WTC11 (cell line): Measurements from ENCODE around the gene SLC6A5. TPM values are rescaled to one million over a fixed set of nuclear protein-coding genes. Genes with fewer than 3 reads are reported as not detected.

Experiments used
- ATAC-seq: fragments of 200-7000 bp; cut with Tn5 transposase; 2 replicates; pipeline ENCODE4 v1.10.0; 2021; ENCODE audit warnings: mild to moderate bottlenecking, moderate library complexity
- CTCF ChIA-PET: fragments of 300-600 bp; sonication (Branson Sonifier 250); formaldehyde crosslinking; loops from one replicate; lab custom pipeline; 2021; ENCODE audit warnings: antibody characterized with exemption; lab: Charles Lee
- POLR2A ChIA-PET: fragments of 350-600 bp; sonication (Branson Sonifier 250); formaldehyde crosslinking; loops from one replicate; lab custom pipeline; 2021; ENCODE audit warnings: antibody characterized with exemption; lab: Charles Lee
- DNase-seq: peaks from one replicate; pipeline ENCODE4 v3.0.0; 2021; ENCODE audit warnings: low spot score
- H3K27ac Mint-ChIP-seq: 2 replicates; pipeline ENCODE4 v1.8.0; 2021; ENCODE audit warnings: mixed read lengths
- H3K27me3 Mint-ChIP-seq: 2 replicates; pipeline ENCODE4 v1.8.0; 2021; ENCODE audit warnings: low read depth, mild to moderate bottlenecking, moderate library complexity, mixed read lengths
- H3K36me3 Mint-ChIP-seq: 2 replicates; pipeline ENCODE4 v1.8.0; 2021; ENCODE audit warnings: mixed read lengths
- H3K4me1 Mint-ChIP-seq: 2 replicates; pipeline ENCODE4 v1.8.0; 2022; ENCODE audit warnings: mixed read lengths
- H3K4me3 Mint-ChIP-seq: 2 replicates; pipeline ENCODE4 v1.8.0; 2021; ENCODE audit warnings: mild to moderate bottlenecking, moderate library complexity, mixed read lengths
- H3K9me3 Mint-ChIP-seq: 2 replicates; pipeline ENCODE4 v1.8.0; 2021; ENCODE audit warnings: mixed read lengths
- CBFB ChIP-seq: sonication (generic); formaldehyde crosslinking; IDR thresholded peaks from 2 replicates; pipeline ENCODE4 v1.8.1; 2022; ENCODE audit warnings: mild to moderate bottlenecking, low read depth, missing genetic modification reagents
- CREM ChIP-seq: sonication (generic); formaldehyde crosslinking; IDR thresholded peaks from 2 replicates; pipeline ENCODE4 v1.8.1; 2022; ENCODE audit warnings: mild to moderate bottlenecking, missing genetic modification reagents, moderate library complexity
- ESRRA ChIP-seq: sonication (generic); formaldehyde crosslinking; IDR thresholded peaks from 2 replicates; pipeline ENCODE4 v1.8.1; 2022; ENCODE audit warnings: mild to moderate bottlenecking, missing genetic modification reagents, borderline replicate concordance
- FOXP1 ChIP-seq: sonication (generic); formaldehyde crosslinking; IDR thresholded peaks from 2 replicates; pipeline ENCODE4 v1.8.0; 2022; ENCODE audit warnings: missing genetic modification reagents, mild to moderate bottlenecking, moderate library complexity, borderline replicate concordance
- GABPB1 ChIP-seq: sonication (generic); formaldehyde crosslinking; IDR thresholded peaks from 2 replicates; pipeline ENCODE4 v1.8.1; 2023; ENCODE audit warnings: mild to moderate bottlenecking, missing genetic modification reagents
- PRRX2 ChIP-seq: fragments of 250-450 bp; sonication (Bioruptor Pico); IDR thresholded peaks from 2 replicates; pipeline ENCODE4 v1.8.0; 2021; ENCODE audit warnings: mild to moderate bottlenecking
- SOX15 ChIP-seq: fragments of 250-450 bp; sonication (Bioruptor Pico); IDR thresholded peaks from 2 replicates; pipeline ENCODE4 v1.9.0; 2021; ENCODE audit warnings: mild to moderate bottlenecking
- TEAD4 ChIP-seq: sonication (generic); formaldehyde crosslinking; IDR thresholded peaks from 2 replicates; pipeline ENCODE4 v1.8.0; 2022; ENCODE audit warnings: mild to moderate bottlenecking, missing genetic modification reagents
- ZNF219 ChIP-seq: sonication (generic); formaldehyde crosslinking; IDR thresholded peaks from 2 replicates; pipeline ENCODE4 v1.8.0; 2023; ENCODE audit warnings: missing genetic modification reagents, mild to moderate bottlenecking, borderline replicate concordance
- ZNF317 ChIP-seq: sonication (generic); formaldehyde crosslinking; IDR thresholded peaks from 2 replicates; pipeline ENCODE4 v1.8.1; 2023; ENCODE audit warnings: low read depth, mild to moderate bottlenecking, moderate library complexity, missing genetic modification reagents, borderline replicate concordance
- ZNF671 ChIP-seq: fragments of 250-450 bp; sonication (Bioruptor Pico); IDR thresholded peaks from 2 replicates; pipeline ENCODE4 v1.8.0; 2021; ENCODE audit warnings: mild to moderate bottlenecking
- total RNA-seq: library from RNA; stranded (reverse); gene quantifications from 3 replicates; pipeline ENCODE4 v1.2.3, GENCODE V29; 2021
- TF ChIP-seq, protein P1 (sequence below): sonication (generic); formaldehyde crosslinking; IDR thresholded peaks from 2 replicates; pipeline ENCODE4 v1.8.1; 2022; ENCODE audit warnings: missing genetic modification reagents, borderline replicate concordance
- TF ChIP-seq, protein P2 (sequence below): fragments of 250-450 bp; sonication (Bioruptor Pico); IDR thresholded peaks from 2 replicates; pipeline ENCODE4 v2.1.2; 2022; ENCODE audit warnings: mild to moderate bottlenecking, moderate library complexity
- TF ChIP-seq, protein P3 (sequence below): sonication (generic); formaldehyde crosslinking; IDR thresholded peaks from 2 replicates; pipeline ENCODE4 v1.8.1; 2022; ENCODE audit warnings: low read depth, mild to moderate bottlenecking, moderate library complexity, missing genetic modification reagents, borderline replicate concordance
- TF ChIP-seq, protein P4 (sequence below): sonication (generic); formaldehyde crosslinking; IDR thresholded peaks from 2 replicates; pipeline ENCODE4 v1.8.0; 2022; ENCODE audit warnings: missing genetic modification reagents
- TF ChIP-seq, protein P5 (sequence below): sonication (generic); formaldehyde crosslinking; conservative IDR thresholded peaks from 2 replicates; pipeline ENCODE4 v1.8.1; 2023; ENCODE audit warnings: mild to moderate bottlenecking, low read depth, missing genetic modification reagents, moderate library complexity
- TF ChIP-seq, protein P6 (sequence below): sonication (generic); formaldehyde crosslinking; IDR thresholded peaks from 2 replicates; pipeline ENCODE4 v1.8.0; 2022; ENCODE audit warnings: mild to moderate bottlenecking, missing genetic modification reagents
- TF ChIP-seq, protein P7 (sequence below): sonication (generic); formaldehyde crosslinking; IDR thresholded peaks from 2 replicates; pipeline ENCODE4 v1.8.0; 2022; ENCODE audit warnings: mild to moderate bottlenecking, missing genetic modification reagents
- TF ChIP-seq, protein P8 (sequence below): fragments of 250-450 bp; sonication (Bioruptor Pico); conservative IDR thresholded peaks from 2 replicates; pipeline ENCODE4 v1.9.0; 2021; ENCODE audit warnings: mild to moderate bottlenecking
- TF ChIP-seq, protein P9 (sequence below): sonication (generic); formaldehyde crosslinking; IDR thresholded peaks from 2 replicates; pipeline ENCODE4 v1.8.0; 2022; ENCODE audit warnings: mild to moderate bottlenecking, missing genetic modification reagents

Gene SLC6A5
- total RNA-seq, 1 experiment from 2014 or later = not detected

DNA sequence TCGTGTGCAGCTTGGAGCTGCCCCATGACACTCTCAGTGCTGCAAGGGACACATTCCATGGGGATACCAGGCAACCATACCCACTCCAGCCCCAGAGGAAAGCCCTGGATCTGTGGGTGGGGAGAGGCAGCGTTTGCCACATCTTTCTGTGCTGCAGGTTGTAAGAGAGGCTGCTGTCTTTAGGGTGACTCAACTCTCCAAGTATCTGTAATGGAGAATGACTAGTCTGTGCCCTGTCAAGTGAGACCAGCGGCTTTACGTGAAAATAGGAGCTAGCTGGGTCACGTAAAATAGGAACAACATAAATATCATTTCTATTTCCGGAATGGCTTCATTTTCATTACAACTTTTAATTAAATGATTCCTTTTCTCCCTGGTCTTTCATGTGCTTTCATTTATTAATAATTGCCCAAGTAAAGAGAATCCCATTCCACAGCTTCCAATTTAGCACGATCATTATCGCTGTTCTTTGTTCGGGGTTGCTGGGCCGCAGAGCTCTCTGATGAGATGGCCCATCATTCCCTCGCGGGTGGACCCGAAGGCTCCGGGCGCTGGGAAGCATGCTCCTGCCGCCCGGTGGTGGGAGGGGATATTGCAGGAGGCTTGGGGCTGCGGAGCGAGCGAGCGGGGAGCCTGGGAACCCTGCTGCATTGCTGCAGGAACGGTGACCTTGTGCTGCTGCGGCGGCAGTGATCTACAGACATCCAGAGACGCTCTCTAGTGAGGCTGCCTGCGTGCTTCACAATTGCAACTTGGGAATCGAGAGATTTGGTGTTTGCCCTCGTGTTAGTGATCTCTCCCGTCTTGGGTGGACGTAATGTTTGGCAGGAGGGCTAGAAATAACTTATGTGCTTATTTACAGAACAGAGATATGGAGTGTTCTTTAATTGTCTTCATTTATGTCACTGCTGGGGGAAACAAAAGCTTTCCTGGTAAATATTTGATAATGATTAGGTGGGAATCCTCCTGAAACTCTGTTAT is 10.6 kb downstream of the SLC6A5 start:
- H3K4me3 Mint-ChIP-seq = peak overlapping the region; percentile 20
- H3K27me3 Mint-ChIP-seq = peaks cover 68% of the 10 kb centered on the region
- H3K4me1 Mint-ChIP-seq = peaks cover 31% of the 10 kb centered on the region
- ATAC-seq = peak; percentile 95
- no peaks in the 10 kb centered on the region for H3K9me3 Mint-ChIP-seq
- CTCF ChIA-PET = interaction anchor here (0.6 to 4.1 kb wide), 44 partner anchors 9 to 615 kb away, joined by 3 to 42 read pairs (median 4); partner anchors contain the start of genes HTATIP2 and SLC6A5
- no peak overlapping the region for H3K27ac Mint-ChIP-seq
- DNase-seq = peak; percentile 94
- no peaks in the 10 kb centered on the region for H3K36me3 Mint-ChIP-seq
- POLR2A ChIA-PET = no interaction called here
- TF ChIP-seq, protein P1, sequence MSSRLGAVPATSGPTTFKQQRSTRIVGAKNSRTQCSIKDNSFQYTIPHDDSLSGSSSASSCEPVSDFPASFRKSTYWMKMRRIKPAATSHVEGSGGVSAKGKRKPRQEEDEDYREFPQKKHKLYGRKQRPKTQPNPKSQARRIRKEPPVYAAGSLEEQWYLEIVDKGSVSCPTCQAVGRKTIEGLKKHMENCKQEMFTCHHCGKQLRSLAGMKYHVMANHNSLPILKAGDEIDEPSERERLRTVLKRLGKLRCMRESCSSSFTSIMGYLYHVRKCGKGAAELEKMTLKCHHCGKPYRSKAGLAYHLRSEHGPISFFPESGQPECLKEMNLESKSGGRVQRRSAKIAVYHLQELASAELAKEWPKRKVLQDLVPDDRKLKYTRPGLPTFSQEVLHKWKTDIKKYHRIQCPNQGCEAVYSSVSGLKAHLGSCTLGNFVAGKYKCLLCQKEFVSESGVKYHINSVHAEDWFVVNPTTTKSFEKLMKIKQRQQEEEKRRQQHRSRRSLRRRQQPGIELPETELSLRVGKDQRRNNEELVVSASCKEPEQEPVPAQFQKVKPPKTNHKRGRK (CRISPR knock-in tag) = no peak
- TF ChIP-seq, protein P2, sequence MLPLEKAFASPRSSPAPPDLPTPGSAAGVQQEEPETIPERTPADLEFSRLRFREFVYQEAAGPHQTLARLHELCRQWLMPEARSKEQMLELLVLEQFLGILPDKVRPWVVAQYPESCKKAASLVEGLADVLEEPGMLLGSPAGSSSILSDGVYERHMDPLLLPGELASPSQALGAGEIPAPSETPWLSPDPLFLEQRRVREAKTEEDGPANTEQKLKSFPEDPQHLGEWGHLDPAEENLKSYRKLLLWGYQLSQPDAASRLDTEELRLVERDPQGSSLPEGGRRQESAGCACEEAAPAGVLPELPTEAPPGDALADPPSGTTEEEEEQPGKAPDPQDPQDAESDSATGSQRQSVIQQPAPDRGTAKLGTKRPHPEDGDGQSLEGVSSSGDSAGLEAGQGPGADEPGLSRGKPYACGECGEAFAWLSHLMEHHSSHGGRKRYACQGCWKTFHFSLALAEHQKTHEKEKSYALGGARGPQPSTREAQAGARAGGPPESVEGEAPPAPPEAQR (CRISPR knock-in tag) = no peak
- TF ChIP-seq PRRX2 (CRISPR knock-in tag) = no peak
- TF ChIP-seq ZNF671 (CRISPR knock-in tag) = no peak
- peak; percentile 18; the same call in 1 of the 2 replicates for TF ChIP-seq FOXP1
- TF ChIP-seq, protein P3, sequence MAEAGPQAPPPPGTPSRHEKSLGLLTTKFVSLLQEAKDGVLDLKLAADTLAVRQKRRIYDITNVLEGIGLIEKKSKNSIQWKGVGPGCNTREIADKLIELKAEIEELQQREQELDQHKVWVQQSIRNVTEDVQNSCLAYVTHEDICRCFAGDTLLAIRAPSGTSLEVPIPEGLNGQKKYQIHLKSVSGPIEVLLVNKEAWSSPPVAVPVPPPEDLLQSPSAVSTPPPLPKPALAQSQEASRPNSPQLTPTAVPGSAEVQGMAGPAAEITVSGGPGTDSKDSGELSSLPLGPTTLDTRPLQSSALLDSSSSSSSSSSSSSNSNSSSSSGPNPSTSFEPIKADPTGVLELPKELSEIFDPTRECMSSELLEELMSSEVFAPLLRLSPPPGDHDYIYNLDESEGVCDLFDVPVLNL = no peak
- TF ChIP-seq, protein P4, sequence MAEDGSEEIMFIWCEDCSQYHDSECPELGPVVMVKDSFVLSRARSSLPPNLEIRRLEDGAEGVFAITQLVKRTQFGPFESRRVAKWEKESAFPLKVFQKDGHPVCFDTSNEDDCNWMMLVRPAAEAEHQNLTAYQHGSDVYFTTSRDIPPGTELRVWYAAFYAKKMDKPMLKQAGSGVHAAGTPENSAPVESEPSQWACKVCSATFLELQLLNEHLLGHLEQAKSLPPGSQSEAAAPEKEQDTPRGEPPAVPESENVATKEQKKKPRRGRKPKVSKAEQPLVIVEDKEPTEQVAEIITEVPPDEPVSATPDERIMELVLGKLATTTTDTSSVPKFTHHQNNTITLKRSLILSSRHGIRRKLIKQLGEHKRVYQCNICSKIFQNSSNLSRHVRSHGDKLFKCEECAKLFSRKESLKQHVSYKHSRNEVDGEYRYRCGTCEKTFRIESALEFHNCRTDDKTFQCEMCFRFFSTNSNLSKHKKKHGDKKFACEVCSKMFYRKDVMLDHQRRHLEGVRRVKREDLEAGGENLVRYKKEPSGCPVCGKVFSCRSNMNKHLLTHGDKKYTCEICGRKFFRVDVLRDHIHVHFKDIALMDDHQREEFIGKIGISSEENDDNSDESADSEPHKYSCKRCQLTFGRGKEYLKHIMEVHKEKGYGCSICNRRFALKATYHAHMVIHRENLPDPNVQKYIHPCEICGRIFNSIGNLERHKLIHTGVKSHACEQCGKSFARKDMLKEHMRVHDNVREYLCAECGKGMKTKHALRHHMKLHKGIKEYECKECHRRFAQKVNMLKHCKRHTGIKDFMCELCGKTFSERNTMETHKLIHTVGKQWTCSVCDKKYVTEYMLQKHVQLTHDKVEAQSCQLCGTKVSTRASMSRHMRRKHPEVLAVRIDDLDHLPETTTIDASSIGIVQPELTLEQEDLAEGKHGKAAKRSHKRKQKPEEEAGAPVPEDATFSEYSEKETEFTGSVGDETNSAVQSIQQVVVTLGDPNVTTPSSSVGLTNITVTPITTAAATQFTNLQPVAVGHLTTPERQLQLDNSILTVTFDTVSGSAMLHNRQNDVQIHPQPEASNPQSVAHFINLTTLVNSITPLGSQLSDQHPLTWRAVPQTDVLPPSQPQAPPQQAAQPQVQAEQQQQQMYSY (CRISPR knock-in tag) = no peak
- TF ChIP-seq, protein P5, sequence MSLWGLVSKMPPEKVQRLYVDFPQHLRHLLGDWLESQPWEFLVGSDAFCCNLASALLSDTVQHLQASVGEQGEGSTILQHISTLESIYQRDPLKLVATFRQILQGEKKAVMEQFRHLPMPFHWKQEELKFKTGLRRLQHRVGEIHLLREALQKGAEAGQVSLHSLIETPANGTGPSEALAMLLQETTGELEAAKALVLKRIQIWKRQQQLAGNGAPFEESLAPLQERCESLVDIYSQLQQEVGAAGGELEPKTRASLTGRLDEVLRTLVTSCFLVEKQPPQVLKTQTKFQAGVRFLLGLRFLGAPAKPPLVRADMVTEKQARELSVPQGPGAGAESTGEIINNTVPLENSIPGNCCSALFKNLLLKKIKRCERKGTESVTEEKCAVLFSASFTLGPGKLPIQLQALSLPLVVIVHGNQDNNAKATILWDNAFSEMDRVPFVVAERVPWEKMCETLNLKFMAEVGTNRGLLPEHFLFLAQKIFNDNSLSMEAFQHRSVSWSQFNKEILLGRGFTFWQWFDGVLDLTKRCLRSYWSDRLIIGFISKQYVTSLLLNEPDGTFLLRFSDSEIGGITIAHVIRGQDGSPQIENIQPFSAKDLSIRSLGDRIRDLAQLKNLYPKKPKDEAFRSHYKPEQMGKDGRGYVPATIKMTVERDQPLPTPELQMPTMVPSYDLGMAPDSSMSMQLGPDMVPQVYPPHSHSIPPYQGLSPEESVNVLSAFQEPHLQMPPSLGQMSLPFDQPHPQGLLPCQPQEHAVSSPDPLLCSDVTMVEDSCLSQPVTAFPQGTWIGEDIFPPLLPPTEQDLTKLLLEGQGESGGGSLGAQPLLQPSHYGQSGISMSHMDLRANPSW (CRISPR knock-in tag) = no peak
- no peak for TF ChIP-seq CBFB
- no peak for TF ChIP-seq CREM
- TF ChIP-seq SOX15 (CRISPR knock-in tag) = no peak
- TF ChIP-seq, protein P6, sequence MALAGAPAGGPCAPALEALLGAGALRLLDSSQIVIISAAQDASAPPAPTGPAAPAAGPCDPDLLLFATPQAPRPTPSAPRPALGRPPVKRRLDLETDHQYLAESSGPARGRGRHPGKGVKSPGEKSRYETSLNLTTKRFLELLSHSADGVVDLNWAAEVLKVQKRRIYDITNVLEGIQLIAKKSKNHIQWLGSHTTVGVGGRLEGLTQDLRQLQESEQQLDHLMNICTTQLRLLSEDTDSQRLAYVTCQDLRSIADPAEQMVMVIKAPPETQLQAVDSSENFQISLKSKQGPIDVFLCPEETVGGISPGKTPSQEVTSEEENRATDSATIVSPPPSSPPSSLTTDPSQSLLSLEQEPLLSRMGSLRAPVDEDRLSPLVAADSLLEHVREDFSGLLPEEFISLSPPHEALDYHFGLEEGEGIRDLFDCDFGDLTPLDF (CRISPR knock-in tag) = no peak
- TF ChIP-seq, protein P7, sequence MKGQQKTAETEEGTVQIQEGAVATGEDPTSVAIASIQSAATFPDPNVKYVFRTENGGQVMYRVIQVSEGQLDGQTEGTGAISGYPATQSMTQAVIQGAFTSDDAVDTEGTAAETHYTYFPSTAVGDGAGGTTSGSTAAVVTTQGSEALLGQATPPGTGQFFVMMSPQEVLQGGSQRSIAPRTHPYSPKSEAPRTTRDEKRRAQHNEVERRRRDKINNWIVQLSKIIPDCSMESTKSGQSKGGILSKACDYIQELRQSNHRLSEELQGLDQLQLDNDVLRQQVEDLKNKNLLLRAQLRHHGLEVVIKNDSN (CRISPR knock-in tag) = no peak
- TF ChIP-seq, protein P8, sequence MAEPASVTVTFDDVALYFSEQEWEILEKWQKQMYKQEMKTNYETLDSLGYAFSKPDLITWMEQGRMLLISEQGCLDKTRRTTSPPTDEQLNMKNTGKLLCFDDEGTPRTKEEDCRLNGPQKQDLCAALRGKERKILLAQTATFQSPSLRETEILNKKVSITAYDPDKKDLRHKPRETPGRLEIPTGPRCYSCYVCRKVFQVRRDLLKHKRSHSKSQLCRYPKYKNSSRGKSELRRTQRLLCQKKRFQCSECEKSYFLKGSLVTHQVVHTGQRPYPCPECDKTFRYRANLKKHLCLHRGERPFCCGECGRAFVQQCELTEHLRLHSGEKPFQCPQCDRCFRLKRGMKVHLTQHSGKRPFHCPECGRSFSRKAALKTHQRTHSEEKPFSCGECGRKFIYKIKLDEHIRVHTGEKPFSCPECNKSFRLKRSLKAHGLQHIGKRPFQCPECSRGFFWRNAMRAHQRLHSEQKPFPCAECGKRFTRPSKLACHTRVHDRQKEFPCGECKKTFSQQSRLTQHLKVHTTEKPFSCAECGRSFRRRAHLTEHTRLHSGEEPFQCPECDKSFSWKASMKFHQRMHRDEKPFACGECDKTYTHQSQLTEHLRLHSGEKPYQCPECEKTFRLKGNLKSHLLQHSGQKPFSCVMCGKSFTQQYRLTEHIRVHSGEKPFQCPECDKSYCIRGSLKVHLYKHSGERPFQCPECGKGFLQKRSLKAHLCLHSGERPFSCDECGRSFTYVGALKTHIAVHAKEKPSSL (CRISPR knock-in tag) = no peak
- no peak for TF ChIP-seq ZNF219
- no peak for TF ChIP-seq GABPB1
- TF ChIP-seq ZNF317 = no peak
- TF ChIP-seq, protein P9, sequence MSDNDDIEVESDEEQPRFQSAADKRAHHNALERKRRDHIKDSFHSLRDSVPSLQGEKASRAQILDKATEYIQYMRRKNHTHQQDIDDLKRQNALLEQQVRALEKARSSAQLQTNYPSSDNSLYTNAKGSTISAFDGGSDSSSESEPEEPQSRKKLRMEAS = peak; percentile 58; the same call in 1 of the 2 replicates
- no peak for TF ChIP-seq ESRRA (CRISPR knock-in tag)
- TF ChIP-seq TEAD4 = no peak
